Head of caudate nucleus (tissue), 42 donors: Measurements from ENCODE around the gene CMIP.

Experiments
- DNase-seq, 42 donors: peaks; one replicate each; pipeline versions ENCODE4 v3.0.0 to v3.0.0-alpha.2; 2020 to 2021; ENCODE audit warnings: mixed read lengths in 7 of 42
- intact Hi-C: fragments of 100-400 bp; cut with DNase I; formaldehyde crosslinking; loops from one replicate; pipeline ENCODE4 v1.15.0; 2022

CMIP gene

DNA sequence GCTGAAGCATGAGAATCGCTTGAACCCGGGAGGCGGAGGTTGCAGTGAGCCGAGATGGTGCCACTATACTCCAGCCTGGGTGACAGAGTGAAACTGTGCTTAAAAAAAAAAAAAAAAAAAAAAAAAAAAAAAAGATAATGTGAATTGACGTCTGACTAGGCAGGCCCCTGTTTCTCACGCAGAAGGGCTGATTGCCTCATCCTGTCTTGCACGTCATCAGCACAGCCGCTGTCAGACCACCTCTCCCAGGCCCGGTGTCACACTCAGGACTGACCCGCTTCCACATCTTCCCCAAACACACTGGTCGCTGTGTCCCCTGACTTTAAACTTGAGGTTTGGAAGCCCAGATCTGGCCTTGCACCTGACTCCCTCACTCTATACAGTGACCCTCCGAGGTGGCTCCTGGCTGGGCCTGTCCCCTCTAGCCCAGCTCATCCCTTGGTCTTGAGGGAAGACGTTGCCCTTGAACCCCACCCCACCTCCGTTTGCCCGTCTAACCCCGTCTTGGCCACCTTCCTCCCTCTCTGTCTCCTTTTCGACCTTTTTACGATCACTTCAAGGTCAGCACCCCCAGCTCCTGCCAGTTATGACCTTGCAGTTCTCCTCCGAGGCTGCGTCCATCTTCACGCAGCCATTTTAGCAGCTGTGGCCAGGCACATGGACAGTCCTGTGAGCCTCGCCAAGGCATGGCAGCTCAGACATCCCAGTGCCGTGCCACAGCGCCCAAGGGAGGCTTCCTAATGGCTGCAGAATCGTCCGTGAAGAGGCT lies 184.6 kb downstream of the CMIP start:
- intact Hi-C loops, result loop anchor here (10.0 kb wide), 1 partner anchor 66 kb away; no protein-coding TSS in a partner anchor
- DNase-seq, result no peak

DNA sequence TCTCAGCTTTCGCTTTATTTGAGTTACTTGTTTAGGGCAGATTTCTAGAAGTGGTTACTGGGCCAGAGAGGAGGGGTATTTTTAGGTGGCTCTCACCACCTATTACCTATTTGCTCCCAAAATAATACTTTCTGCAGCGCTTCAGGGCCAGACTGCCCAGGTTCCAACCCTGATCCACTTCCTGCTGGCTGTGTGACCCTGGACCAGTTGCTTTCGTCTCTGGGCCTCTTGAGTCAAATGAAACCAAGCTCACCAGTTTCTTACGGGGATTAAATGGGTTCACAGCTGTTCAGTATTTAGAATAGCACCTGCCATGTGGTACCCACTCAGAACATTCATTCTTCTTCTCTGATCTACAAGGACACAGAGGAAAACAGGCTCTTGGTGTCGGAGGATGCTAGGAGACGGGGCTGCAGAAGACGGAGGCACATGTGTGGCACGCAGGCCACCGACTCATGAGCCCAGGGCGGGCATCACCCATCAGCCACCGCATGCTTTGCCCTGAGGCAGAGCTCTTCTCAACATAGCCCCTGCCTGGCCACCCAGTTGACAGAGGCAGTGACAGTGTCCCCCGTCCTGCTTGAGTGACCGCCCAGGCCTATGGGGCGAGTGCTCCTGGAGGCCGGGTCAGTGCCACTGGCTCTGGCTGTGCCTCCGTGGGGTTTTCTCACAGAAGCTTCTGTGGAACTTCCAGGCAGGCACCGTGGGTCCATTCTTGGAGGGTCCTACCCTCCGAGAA lies 185.5 kb downstream of the CMIP start:
- intact Hi-C loops, result loop anchor here (10.0 kb wide), 1 partner anchor 65 kb away; no protein-coding TSS in a partner anchor
- no peak for DNase-seq

DNA sequence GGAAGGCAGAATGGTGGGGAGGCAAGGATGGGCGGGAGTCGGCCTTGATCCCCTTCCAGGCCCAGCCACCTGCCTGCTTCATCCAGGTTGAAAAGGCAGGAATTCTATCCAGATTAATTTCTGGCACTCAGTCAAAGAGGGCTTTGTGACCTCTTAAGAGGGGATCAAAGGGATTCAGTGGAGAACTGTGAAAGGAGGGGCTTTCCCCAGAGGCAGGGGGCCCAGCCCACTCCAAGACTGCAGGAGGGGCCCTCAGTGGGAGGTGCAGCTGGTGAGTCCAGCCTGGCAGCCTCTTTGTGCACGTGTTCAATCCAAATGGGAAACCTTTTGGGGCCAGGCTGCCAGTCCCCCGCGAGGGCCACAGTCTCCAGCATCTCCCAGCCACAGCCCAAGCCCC lies 186.0 kb downstream of the CMIP start:
- DNase-seq, result no peak
- intact Hi-C loops, result no loop called here

DNA sequence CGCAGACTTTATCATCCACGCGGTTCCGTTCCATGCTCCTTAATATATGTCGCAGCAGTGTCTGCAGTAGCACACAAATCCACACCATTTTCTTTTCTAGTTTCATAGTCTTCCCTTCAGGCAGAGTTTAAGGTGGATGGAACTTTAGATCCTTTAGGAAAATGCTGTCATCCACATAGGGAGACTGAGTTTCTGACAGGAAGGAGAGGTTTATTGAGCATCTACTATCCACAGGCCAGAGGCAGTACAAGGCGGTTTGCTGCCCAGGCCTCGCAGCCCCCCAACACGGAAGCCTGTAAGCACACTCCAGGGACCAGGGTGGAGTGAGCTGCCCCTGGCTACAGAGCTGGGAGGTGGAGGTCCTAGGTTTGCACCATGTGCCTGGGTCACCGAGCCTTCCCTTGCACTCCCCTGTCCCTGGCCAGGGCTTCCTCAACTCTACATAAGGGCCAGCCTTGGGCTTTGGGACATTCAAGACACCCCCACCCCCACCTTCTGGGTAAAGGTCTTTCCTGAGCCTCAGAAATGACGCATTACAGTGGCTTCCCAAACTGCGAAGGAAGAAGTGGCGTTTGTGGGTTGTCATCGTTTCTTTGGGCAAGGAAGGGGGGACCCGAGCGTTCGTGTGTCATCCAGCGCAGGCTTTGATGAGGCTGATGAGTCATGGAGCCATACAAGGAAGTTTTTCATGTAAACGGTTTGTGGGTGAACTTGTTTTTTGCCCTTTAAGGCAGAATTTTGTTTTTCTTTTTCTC lies 188.0 kb downstream of the CMIP start:
- intact Hi-C loops, result no loop called here
- peak in 5 of 42 donors; percentile 44 to 69 (median 48) for DNase-seq

DNA sequence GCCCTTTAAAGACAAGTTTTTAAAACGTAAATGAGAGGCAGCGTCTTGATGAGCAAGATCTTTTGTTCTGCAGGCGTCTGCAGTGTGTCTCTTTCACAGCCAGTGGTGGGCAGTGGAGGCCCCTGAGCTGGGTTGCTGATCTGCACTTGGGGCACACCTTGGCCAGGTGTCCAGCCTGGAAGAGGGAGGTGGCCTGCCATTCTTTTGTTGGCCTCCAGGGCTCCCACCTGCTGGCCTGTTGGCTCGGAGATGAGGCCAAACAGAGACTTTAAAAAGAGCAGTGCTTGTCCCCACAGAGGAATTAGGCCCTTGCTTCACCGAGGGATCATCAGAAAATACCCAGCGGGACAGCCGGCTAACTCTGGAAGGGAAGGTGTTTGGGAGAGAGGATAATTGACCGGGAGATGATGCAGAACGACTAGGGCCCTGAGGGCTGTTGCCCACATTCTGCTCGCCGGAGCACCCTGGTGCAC lies 188.6 kb downstream of the CMIP start:
- intact Hi-C loops, result no loop called here
- no peak for DNase-seq

DNA sequence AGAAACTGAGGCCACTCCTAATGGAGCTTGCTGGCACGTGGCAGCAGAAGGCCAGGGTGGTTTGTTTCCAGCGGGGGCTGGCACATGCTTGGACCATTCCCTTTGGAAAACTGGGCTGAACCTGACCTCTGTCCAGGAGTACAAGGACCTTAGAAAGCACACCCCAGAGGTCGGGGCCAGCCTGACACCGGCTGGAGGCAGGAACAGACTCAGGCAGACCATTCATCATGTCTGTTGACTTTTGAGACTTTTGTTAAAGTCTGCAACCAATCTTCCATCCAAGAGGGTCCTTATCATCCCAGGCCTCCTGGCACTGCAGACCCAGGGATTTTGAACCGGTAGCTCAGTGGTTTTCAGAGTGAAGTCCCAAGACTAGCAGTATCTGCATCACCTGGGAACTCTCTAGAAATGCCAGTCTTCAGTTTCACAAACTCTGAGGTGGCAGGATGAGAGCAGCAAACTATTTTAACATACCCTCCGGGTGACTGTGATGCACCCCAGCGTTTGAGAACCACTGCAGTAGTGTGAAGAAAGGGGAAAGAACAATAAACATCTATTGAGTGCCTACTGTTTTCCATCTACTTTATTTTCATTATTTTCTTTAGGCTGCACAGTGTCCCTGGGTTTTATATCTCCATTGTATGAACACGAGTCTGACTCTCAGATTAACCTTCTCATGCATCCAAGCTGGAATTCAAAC lies 189.2 kb downstream of the CMIP start:
- DNase-seq, result no peak
- intact Hi-C loops, result no loop called here

DNA sequence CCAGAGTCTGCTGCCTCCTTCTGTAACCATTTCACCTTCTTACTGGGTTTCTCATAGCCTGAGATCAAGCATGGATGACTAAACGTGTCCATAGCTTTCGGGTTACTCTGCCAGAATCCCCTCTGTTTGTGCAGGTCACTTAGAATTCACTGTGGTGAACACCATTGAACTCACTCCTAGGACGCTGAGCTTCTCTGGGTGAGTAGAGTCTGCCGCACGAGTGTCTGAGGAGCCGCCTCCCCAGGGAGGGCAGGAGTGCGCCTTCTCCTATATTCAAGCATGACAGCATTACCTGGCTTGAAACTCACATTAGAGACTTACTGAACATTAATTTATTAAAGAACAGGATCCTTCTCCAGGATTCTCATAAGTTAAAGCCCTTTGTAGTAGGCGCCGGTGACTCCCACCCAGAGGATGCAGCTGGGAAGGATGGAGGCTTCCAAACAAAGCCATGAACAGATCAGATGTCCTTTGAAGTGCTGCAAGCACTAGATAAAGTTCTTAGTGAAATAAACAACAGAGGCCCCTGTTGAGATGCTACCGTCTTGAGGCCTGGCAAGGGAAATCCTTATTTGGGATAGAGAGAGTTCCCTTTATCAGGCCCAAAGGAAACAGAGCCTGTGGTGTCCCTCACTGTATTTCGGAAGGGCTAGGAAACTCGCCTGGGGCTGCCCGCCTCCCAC lies 189.9 kb downstream of the CMIP start:
- intact Hi-C loops, result no loop called here
- DNase-seq, result no peak

DNA sequence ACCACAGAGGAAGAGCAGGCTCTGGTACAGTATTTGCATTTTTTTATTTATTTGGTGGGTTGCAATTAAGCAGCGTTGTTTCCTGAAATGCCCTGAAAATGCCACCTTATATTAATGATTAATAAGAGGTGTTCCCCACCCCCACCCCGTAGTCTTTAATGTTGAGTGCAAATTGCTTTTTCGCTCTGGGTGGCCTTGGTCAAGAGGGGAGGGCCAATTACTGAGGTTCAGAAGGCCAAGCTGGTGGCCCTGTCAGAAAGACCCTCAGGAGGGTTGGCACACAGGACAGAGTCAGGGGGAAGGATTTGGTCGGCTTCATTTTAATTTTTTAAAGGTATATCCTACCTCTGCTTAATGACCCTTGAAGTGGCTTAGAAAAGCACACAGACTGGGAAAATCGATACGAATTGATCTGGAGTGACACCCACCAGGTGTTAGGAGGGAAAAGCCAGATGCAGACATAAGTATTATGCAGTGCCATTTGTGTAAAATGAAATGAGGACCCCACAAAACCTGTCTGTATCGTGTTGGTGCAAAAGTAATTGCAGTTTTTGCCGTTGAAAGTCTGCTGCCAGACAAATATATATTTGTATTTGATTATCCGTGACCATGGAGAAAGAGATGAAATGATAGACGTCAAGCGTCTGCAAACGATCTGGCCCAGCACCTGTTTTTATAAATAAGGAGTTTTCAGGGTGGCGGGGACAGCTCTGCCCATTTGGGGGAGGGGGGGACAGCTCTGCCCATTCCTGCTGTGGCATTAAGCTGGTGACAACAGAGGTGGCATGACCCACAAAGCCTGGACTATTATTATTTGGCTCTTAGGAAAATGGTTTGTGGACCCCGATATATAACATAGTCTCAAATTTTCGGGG lies 190.7 kb downstream of the CMIP start:
- intact Hi-C loops, result no loop called here

DNA sequence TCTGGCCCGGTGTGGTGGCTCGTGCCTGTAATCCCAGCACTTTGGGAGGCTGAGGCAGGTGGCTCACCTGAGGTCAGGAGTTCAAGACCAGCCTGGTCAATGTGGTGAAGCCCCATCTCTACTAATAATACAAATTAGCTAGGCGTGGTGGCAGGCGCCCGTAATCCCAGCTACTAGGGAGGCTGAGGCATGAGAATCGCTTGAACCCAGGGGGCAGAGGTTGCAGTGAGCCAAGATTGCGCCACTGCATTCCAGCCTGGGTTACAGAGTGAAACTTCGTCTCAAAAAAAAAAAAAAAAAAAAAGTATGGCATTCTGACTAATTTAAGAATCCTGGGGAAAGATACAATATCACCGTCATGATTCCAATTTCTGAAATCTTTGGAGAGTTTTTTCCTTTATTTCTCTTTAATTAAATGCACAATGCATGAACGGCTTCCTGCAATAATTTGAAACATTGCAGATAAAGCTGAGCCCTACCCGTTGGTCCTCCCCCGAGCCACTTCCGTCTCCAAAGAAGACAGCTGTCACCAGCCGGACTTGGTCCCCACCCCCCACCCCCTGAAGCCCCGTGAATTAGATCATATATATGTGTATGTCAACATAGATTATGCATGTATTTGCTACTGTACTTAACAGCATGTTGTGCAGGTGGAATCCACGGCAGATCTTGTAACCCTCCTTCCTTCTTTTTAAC lies 191.8 kb downstream of the CMIP start:
- no peak for DNase-seq
- intact Hi-C loops, result no loop called here

More for the DNA sequence above, 190.7 kb downstream of the CMIP start:
- no peak for DNase-seq

DNA sequence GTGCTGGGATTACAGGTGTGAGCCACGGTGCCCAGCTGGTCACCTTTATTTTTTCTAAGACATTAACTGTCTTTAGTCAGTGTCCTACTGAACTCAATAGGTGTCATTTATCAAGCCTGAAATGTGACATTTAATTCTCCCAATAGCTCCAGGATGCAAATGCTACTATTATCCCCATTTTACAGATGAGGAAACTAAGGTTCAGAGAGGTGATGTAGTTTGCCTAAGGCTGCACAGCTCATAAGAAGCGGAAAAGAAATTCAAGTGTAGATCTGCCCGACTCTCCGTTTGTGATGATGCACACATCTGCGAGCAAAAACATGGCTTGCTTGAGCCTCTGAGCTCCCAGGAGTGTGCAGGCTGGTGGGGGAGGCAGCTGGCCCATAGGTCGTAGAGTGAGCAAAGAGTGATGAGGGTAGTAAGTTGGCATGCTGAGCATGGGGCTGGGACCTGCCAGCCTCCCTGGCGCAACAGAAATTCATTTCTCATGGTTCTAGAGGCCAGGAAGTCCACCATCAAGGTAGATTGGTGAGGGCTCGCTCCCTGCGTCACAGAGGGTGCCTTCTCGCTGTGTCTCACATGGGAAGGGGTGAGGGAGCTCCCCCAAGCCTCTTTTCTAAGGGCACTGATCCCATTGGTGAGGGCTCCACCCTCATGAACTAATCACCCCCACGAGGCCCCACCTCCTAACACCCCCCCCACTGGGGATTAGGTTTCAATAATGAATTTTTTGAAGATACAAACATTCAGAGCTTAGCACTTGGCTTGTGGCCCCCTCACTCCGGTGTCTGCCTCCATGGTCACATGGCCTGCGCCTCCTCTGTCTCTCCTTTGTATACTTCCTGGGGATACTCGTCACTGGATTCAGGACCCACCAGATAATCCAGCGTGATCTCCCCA lies 193.0 kb downstream of the CMIP start:
- intact Hi-C loops, result no loop called here
- no peak for DNase-seq

DNA sequence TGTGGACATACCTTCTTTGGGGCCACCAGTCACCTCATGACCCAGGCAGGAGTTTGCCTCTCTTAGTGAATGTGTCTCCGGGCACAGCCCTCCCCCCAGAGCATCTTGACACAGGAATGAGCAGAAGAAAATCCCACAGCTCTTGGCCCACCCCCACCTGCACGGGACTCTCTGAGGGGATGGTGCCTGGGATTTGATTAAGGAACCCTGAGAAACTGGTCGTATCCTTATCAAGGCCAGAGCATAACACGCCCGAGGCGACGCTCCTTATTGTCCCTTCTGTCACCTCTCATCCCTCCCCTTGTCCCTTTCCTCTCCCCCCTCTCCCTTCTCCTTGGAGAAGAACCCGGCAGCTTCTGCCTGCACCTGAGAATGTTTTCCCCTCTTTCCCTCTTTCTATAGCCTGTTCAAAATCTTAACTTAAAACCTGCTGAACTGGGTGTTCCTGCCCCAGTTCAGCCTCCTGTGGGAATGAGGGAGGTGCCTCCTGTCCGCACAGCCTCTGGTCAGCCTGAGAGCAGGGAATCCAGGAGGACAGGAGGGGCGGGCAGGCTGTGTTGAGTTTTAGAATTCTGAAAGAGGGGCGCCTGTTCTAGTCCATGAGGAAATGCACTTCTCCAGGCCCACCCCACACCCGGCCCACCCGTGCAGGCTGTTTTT lies 193.8 kb downstream of the CMIP start:
- intact Hi-C loops, result no loop called here
- no peak for DNase-seq

DNA sequence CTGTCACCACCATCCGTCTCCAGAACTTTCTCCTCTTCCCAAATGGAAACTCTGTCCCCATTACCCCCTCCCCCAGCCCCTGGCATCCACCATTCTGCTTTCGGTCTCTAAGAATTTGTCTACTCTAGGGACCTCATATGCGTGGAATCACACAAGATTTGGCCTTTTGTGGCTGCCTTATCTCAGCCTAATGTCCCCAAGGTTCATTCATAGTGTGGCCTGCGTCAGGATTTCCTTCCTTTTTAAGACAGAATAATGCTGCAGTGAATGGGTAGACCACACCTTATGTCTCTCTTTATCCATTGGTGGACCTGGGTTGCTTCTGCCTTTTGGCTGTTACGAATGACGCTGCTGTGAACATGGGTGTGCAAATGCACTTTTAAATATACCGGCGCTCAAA lies 194.7 kb downstream of the CMIP start:
- intact Hi-C loops, result no loop called here
- DNase-seq, result no peak

DNA sequence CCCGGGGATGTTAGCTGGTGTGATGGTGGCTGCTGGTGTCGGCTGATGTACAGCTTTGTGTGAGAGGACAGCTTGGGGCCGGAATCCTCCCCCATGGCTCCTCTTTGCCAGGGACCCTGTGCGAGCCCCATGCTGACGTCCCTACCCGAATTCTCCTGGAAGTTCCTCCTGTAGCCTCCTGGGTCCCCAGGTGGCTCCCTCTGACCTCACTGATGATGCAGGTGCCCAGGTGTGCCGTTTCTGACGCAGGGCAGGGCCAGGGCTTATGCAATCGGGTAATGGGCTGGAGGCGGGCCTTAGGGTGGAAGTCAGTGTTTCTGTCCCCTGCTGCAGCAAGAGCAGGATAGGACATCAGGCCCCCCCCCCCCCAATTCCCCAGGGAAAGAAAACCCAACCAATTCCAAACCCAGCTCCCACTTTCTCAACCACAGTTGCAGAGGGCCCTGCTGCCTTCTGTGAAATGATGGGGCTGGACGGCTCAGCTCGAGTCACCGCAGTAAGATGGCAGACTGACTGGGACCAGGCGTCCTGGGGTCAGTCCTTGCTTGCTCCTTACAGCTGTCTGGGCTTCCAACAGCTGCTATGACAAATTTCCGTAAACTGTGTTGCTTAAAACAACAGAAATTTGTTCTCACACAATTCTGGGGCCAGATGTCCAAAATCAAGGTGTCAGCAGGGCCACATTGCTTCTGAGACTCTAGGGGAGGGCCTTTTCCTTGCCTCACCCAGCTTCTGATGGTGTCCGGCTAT lies 195.5 kb downstream of the CMIP start:
- DNase-seq, result no peak
- intact Hi-C loops, result no loop called here

DNA sequence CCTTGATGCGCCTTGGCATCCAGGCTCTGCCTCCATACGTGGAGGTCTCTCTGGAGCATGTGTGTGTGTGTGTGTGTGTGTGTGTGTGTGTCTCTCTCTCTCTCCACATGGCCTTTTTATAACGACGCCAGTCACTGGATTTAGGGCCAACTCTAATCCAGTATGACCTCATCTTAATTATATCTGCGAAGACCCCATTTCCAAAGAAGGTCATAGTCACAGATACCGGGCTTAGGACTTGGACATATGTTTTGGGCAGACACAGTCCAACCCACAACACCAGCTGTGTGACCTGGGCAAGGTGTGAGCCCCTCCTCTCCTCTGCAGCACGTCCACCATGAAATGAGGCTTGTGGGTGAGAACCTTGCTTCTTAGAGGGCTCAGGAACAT lies 196.1 kb downstream of the CMIP start:
- intact Hi-C loops, result no loop called here
- no peak for DNase-seq
